GM18520 (cell line): Measurements from ENCODE around the gene MGST2.
"Not testable (repeated sequence)": the region's sequence is repeated elsewhere in the genome, so short reads cannot be mapped to it uniquely, and the experiment has no call there.

Experiments
- ATAC-seq: cut with Tn5 transposase; IDR thresholded peaks from one replicate; pipeline ENCODE4 v1.9.1; 2021; ENCODE audit not compliant: unreplicated experiment

The MGST2 gene

DNA sequence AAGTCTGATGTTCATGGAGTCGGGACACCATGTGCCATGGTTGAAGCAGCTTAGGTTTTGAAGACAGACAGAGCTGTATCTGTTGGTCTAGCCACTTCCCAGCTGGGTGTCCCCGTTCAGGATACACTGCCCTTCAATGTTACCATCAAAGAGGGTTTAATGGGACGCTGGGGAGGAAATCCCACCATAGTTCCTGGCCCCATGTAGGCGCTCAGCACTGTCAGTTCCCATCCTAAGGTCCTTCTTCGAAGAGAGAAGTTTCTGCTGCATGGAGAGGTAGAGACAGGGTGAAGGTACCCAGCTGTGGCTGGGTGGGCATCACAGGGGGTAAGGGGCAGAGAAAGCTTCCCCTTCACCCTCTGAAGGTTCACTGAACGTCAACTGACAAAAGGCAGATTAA, 3.7 kb downstream of the MGST2 start:
- no peak for ATAC-seq

DNA sequence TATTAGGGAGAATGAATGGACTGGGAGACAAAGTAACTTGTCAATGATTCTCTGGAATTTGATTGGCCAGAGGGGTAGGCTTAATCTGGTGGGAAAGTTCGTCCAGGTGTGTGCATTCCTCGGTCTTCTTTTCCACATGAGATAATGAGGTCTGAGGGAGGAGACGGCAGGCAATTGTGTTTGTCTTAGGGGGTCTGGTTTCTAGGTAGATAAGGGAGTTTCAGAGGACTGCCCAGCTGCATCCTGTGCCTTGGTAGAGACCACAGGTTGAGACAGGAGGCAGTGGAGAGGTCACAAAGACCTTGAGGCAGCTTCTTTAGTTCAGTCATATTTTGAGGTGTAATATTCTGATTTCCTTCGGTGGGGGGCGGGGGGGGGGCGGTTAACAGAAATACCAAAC, 4.3 kb downstream of the MGST2 start:
- ATAC-seq, result no peak

DNA sequence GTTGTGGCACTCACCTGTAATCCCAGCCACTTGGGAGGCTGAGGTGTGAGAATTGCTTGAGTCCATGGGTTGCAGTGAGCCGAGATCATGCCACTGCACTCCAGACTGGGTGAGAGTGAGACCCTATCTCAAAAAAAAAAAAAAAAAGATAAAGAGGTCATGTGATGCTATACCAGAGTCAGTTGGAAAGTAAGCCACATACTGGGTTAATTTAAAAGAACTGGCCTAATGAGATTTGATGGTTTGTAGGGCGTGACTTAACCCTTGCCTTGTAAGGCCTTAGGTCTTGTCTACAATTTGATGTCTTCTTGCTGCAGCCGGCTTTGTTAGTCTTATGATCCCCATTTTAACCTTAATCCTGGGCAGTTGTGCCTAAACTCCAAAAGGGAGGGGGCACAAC, 5.2 kb downstream of the MGST2 start:
- no peak for ATAC-seq

DNA sequence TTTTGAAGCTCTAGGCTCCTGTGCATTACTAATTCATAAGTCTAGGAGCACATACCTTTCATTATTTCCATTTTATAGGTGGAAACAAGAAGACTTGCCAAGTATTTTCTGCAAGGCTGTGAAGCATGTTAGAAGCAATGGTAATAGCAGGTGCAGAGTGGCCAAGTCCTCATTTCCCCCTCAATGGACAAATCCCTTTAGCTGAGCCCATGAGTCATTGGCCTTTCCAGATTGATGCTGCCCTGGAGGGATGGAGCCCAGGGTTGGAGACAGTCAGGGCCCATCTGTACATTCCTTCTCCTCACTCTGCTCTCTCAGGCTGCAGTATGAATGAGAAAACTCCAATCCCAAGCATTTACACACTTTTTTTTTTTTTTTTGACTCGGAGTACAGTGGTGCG, 6.6 kb downstream of the MGST2 start:
- ATAC-seq, result no peak

DNA sequence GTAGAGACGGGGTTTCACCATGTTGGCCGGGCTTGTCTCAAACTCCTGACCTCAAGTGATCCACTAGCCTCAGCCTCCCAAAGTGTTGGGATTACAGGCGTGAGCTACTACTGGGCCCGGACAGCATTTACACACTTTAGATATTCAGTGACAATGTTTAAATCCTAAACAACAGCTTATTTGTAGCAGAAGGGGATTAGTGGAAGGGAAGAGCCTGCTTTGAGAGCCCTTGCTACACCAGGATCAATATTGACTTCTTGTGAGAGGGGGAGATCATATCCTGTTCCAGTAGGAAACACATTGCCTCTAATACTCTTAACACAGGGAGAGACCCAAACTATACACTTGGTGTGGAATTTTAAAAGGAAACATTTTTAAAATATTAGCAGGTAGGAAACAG, 7.1 kb downstream of the MGST2 start:
- no peak for ATAC-seq

DNA sequence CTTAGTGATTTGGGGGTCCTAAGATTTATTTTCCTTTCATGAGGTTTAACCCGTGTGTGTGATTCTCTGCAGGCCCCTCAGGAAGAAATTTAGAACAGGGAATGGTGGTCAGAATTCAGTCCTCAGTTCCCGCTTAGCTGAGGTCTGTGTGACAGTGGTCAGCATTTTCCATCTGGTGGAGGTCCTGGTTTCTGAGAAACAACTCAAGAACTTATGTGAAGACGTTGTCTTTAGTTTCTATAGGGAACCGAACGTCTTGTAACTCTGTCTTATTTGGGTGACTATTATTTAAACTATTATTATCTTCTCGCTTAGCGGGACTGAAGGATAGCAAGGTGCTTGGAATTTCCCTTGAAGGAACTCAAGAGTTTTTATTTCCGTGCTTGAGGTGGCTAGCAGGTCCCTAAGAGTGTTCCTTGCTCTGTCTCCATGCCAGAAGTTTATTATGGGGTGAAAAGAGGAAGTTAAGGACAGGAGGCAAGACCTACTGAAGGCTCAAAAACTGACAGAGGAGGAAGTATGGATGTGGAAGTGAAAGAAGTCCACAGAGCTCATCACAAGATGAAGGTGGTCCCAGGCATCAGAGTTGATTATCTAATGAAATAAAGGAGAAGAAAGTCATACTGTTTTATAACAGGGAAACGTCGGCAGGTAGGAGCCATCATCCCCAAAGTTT, 9.4 kb downstream of the MGST2 start:
- no peak for ATAC-seq

DNA sequence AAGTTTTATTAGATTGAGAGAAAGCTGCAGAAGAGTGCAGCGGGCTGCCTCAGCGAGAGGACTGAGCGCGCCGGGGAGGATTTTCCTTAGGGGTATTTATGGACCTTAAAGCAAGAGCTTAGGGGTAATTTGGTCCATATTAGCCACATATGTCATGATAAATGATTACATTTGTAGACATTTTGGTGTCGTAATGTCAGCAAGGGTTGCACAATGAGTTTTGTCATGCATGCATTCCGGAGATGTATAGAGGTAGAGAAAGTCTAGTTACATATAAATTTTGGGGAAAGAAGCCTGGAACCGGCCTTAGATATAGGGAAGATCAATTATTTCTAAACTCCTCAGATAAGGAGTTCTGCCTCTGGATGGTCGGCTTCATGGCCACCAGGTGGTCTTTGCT, 10.0 kb downstream of the MGST2 start:
- no peak for ATAC-seq

DNA sequence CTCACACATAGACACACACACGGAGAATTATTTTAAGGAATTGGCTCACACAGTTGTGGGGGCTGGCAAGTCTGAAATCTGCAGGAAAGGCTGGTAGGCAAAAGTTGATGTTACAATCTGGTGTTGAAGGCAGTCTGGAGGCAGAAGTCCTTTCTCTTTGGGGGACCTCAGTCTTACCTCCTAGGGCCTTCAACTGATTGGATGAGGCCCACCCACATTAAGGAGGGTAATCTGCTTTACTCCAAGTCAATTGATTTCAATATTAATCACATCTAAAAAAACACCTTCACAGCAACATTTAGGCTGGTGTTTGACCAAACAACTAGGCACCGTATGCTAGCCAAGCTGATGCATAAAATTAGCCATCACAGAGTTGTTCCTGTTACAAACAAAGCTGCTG, 10.7 kb downstream of the MGST2 start:
- ATAC-seq, result no peak

DNA sequence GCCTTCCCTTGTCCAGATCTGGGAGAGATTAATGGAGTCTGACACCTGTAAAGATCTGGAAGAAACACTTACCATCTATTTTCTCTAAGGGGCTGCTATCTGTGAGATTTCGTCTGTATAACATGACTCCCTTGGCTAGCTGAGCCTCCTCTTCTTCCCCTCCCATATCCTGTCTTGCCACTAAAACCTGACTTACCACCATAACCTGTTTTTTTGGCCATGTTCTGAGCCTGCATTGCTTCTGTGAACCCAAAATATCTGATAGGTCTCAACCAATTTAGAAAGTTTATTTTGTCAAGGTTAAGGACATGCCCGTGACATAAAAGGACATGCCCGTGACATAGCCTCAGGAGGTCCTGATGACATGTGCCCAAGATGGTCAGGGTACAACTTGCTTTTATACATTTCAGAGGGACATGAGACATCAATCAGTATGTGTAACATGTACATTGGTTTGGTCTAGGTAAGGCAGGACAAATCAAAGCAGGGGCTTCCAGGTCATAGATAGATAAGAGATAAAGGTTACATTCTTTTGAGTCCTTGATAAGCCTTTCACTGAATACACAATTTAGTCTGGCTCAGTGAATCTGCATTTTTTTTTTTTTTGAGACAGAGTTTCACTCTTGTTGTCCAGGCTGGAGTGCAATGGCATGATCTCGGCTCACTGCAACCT, 11.4 kb downstream of the MGST2 start:
- ATAC-seq, result no peak

DNA sequence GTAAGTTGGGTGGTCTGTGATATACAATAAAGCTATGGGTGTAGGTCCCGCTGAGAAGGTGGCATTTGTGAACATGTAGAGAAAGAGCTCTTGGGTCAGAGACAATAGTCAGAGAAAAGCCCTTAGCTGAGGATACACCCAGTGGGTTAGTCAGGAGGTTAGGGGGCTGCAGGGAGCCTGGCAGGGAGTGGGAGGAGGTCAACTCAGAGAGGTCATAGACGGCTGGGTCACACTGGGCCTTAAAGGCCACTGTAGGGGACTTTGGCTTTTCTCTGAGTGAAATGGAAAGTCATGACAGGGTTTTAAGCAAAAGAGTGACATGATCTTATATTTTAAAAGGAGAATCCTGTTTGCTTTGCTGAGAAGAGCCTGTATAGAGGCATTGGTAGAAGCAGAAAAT, 16.7 kb downstream of the MGST2 start:
- ATAC-seq, result no peak

DNA sequence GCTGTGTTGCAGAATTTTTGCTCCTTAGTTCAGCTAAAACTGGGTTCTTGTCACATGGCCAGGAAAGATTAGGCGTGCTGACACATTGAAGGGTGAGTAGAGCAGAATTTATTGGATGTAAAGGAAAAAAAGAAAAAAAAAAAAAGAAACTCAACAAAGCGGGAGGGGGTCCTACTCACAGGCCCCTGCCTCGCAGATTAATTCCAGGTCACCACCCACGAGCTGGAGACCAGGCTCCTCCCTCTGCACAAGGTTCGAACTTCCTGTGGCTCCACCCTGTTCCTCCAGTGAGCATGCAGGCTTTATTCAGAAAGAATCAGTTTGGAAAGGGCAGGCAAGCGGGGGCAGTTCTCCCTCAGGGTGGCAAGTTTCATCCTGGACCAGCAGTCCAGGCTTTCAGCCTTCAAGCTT, 17.1 kb downstream of the MGST2 start:
- ATAC-seq, result no peak

DNA sequence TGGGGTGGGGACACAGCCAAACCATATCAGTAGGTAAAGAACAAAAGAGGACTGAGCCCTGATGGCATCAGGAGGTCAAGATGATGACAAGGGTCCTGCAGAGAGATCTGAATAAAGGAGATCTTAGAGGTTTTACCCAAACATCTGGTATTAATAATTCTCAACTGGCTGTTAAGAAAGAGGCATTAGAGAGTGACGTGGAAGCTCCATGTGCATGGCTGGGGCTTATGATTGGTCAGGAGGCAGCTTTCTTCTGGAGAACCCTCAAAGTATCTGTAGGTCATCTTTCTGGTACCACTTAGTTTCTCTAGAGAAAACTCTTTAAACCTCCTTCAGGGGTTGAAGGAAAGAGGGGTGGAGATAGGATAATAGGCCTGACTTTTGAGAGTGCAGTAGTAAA, 18.7 kb downstream of the MGST2 start:
- ATAC-seq, result no peak

DNA sequence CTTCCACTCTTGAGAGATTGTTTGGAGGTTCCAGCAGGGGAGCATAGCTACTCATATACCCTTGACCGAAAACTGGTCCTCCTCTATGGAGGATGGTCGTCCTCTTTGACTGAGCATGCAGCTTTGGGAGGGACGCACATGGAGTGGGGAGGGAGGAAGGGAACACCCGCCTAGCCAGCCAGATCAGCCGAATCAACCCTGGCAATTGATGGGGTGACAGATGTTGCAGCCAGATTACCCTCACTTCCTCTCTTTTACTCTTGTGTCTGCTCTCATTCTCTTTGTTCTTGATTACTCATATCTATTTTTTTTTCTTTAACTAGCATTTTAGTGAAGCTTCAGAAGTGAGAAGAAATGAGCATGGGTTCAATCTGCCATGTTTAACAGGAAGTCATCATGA, 19.6 kb downstream of the MGST2 start:
- ATAC-seq, result no peak

DNA sequence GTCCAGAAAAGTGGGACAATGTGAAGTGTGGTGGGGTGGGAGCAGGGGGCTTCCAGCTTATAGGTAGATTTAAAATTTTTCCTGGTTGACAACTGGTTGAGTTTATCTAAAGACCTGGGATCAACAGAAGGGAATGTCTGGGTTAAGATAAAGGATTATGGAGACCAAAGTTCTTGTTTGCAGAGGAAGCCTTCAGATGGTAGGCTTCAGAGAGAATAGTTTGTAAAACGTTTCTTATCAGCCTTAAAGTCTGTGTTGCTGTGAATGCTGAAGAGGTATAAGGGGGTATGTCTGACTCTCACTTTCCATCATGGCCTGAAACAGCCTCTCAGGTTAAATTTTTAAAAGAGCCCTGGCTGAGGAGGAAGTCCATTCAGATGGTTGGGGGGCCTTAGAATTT, 20.5 kb downstream of the MGST2 start:
- ATAC-seq, result no peak

DNA sequence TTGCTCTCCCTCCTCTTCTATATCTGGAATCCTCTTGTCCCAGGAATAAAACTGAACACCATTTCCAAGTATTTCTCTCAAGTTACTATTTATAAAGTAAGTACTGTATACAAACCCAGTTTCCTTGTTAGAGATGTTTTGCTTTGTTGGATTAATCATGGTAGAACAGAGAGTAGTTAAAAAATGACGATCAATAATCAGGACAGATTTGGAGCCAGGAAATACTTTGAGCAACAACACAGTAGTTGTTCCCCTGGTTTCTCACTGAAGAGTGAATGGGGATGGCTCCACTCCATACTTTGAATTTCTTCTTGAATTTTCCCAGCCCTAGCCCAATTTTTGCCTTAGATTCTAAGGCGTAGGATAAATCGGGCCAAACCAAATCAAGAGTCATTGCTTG, 21.4 kb downstream of the MGST2 start:
- no peak for ATAC-seq

DNA sequence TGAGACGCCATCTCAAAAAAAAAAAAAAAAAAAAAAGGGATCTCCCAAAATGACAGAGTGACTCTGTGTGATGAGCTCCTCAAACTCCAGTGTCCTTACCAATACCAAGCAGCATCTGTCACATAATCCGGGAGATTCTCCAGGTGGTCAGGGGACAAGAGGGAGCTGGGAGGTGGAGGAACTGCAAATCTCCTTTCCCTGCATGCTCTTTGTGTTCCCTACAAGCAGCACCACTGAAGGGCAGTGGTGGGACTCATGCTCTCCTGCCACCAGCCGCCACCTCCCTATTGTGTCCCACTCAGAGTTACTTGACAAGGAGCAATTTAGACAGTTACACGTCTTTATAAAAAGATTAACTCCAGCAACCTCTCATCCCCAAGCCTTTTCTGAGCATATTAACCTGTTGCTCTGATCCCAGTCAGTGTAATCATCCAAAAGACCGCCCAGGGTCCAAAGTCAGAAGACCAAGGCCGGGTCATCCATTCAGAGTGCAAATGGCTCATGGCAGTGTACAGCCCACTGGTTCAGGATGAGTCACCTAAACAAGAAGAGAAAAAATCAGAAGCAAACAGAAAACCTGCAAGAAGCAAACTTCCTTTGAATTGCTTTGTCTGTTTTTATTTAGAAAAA, 23.6 kb downstream of the MGST2 start:
- ATAC-seq, result no peak

DNA sequence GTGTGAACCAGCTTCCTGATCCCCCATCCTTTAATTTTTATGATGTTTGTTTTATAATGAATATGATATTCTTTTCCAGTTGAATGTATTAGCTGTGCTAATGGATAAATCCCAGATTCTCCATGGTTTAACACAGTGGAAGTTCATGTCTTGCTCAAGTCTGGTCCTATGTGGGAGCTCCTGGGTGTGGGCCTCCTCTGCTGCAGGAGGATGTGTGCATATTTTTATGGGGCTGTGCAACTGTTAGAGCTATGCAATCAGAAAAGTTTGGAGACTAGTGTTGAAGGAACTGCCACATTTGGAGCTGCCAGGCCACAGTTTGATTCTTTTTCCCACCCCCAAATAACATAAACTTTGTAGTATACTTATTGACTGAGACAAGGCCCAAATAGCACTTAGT, 24.8 kb downstream of the MGST2 start:
- ATAC-seq, result no peak

DNA sequence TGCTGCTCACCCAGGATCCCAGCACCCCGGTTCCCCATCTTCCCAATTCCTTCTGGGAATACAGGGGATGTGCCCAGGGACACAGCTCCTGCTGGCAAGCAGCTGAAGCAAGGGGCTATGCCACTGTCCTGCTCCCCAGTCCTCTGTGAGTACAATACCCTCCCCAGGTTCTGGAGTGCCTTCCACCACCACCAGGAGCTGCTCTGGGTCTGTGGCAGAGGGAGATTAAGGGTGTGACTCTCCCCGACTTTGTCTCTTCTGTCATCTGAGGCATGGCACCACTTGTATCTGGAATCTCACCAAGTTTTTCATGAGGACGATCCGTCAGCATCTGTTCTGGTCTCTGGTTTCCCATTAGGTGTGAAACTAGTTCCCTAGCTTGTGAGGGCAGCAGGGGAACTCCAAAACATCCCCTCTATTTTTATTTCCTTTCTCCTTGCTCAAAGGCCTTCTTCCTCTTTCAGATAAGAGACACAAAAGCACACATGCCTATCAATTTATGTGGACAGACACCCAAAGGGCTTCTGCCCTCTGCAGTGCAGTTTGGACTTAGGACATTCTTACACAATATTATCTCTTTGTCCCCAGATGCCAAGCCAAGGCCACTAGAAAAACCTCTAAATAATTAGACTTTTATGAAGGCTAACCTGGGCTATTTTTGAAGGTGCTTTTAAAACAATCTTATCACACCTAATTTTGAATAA, 26.8 kb downstream of the MGST2 start:
- ATAC-seq, result no peak

DNA sequence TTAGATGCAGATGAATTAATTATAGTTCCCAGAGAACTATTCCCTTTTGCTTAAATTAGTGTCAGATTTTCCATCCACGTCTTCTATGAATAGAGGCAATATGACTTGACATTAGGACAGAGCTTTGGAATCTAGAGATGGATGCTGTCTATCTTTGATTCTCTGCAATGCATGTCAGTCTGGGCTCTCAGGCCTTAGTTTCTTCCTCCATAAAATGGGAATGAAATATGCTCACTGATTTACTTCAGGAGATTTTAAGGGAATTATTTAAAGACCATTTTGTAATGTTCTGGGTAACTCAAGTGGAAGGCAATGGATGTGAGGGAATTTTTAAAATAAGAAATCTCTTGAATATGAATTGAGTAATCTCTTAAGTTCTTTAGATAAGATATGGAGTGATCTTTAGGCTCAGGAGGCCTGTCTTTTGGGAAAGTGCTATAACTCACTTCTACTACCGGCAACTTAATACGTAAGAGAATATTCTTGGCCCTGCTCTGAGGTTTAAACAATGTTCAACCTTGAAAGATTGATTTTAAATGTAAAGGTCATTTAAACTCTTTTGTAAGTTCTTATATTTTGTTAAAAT, 29.0 kb downstream of the MGST2 start:
- ATAC-seq, result no peak

DNA sequence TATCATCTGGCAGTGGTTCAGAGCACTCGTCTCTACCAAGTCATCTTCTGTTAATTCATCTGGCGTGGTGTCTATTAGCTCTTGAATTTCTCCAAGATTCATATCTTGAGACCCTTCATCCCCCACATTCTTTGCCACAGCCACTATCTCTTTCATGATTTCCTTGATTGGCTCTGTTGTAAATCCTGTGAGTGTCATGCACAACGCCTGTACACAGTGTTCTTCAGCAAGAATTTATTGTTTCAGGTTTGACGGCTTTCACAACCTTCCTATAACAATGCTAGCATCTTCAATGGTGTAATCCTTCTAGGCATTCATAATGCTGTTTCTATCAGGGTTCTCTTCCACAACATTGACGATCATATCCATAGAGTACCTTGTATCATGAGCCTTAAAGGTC, 30.9 kb downstream of the MGST2 start:
- ATAC-seq, result no peak

DNA sequence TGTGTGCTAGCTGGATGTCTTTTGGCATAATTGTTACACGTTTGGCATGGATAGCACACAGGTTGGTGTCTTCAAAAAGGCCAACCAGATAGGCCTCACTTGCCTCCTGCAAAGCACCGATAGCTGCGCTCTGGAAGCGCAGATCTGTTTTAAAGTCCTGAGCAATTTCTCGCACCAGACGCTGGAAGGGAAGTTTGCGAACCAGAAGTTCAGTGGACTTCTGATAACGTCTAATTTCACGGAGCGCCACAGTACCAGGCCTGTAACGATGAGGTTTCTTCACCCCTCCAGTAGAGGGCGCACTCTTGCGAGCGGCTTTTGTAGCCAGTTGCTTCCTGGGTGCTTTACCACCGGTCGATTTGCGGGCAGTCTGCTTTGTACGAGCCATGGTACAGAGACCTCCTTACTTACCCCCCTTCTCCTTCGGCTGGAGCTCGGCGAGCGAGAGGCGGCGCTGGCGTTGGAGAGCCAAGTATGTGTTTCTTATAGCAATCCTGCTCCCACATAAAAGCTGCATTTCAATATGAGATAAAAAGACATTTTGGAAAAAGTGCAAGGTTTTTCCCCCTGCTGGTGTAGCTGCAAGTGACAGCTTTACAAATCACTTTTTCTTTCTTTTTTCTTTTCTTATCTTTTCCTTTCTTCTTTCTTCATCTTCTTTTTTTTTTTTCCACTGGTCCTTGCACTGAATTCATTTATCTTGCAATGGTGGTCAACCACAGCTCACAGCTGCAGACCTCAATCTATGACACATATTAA, 32.7 kb downstream of the MGST2 start:
- ATAC-seq, result not testable (repeated sequence)
